Fibroblast of skin of right biceps (primary cell): ENCODE results near the gene IGF2BP1.

Experiments used
- DNase-seq: peaks from one replicate; pipeline ENCODE4 v3.0.0-alpha.2; 2013

IGF2BP1 gene

DNA sequence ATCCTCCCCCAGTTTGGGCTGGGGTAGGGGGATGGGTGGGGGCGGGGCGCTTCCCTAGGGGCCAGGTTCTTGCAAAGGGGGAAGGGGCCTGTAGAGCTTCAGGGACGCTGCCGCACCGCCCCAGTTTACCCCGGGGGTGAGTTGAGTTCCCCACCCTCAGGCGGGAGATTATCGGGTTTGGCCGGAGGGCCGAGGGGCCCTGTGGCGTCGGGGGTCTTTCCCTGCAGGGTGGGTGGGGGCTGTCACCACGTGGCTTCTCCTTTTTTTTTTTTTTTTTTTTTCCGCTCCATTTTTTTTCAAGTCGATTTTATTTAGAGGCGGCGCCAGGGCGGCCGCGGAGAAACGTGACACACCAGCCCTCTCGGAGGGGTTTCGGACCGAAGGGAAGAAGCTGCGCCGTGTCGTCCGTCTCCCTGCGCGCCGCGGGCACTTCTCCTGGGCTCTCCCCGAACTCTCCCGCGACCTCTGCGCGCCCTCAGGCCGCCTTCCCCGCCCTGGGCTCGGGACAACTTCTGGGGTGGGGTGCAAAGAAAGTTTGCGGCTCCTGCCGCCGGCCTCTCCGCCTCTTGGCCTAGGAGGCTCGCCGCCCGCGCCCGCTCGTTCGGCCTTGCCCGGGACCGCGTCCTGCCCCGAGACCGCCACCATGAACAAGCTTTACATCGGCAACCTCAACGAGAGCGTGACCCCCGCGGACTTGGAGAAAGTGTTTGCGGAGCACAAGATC is at the start of gene IGF2BP1:
Gene IGF2BP1, plus strand, starts transcription at position 283 of the 724 bp plus-strand sequence. Its CDS starts 361 bp downstream, at position 644.
- peak; percentile 85 for DNase-seq

DNA sequence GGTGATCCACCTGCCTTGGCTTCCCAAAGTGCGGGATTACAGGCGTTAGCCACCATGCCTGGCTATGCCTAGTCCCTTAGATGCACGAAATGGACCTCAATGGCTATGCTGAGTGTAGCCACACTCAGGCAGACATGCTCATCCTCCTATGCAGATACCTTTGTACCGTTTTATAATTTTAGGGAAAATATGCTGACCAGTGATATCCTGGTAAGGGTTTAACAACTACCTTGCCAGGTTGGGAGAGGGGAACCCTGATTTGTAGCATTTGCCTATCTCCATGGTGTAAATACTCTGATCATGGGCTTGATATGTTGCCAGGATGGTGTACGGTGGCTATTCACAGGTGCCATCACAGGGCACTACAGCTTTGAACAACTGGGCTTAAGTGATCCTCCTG is 45.6 kb upstream of the IGF2BP1 start:
- no peak for DNase-seq

DNA sequence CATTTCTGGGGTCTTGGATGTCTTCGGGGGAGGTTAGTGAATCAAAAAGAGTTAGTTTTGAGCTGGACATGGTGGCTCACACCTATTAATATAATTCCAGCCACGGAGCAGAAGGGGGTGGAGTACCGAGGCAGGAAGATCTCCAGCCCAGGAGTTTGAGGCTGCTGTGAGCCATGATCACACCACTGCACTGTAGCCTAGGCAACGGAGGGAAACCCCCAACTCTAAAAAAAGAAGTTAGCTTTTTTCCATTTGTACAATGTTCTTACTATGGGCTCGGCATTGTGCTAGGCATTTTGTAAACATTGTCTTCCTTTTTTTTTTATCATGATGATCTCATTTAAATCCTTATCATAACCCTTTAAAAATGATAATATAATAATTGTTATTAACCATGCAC is 44.3 kb upstream of the IGF2BP1 start:
- no peak for DNase-seq

DNA sequence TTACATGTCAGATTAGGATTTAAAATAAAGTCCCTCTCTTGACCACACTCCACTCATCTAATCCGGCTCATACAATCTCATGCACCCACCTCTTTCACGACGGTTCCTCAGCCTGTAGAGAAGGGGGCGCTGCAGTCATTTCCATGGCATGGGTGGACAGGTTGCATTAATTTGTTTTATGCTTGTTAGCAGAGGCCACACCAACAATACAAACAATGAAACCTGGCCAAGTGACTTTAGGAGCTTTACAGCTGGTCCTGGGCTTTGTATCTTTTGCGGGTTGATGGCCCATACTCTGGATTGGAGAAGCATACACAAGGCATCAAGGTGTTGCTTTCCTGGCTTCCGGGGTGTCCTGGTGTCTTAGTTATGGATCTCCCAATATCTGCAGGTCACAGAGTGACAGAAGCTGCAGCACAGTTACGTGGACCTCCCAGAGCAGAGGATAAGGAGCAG is 42.9 kb upstream of the IGF2BP1 start:
- peak; percentile 54 for DNase-seq

DNA sequence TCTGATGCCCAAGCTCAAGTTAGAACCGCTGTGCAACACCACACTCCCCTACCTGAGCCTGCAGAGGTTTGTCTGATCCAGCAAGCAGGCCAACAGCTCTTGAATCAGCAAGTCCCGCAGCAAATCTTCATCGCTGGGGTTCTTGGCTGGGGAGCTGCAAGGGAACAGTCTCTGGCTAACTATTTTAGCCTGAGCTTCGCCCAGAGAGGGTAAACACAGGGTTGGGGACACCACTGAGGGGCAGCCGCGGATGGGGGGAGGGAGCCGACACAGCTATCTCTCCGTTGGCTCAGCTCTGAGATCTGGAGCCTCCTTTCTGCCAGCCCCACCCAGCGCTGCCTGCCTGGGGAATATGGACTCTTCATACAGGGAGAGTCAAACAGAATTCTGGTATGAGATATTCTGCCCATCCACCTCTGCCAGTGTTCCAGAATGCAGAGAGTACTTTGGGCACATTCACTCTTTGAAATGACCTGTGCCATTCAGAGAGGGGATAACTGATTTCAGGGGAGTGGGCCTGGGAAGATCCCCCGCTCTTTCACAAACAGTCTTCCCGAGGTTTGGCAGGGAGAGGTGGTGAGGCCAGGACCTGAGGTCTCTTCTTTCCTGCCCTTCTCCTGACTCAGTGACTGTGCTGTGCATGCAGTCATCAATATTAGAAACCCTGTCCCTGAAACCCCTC is 36.2 kb upstream of the IGF2BP1 start:
- DNase-seq, result peak; percentile 18

DNA sequence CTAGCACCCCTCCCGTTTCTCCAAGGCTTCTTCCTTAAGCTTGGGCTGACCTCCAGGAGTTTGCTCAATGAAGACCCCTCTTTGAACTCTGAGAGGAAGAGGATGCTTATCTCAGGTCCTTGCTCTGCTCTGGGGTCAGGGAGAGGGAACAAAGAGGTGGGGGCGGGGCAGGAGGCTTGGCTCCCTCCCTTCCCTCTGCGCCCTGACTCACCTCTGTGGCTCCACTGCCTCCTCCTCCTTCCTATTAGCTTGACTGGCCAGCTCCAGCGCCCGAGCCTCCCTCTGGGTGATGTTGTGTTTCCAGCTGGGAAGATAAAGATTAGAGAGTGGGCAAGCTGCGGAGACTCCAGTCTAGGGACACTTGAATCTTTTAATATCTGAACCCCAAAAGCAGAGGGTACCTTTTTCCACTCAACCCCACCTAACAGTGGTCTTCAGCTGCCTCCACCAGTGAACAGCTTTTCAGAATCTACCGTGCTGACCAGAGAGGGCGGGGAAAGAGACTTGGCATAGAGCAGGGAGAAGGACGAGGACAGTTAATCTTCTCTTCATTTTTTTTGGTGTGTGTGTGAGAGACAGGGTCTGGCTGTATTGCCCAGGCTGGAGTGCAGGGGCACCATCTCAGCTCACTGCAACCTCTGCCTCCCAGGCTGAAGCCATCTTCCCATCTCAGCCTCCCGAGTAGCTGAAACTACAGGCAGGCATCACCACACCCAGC is 35.5 kb upstream of the IGF2BP1 start:
- peak; percentile 71 for DNase-seq

DNA sequence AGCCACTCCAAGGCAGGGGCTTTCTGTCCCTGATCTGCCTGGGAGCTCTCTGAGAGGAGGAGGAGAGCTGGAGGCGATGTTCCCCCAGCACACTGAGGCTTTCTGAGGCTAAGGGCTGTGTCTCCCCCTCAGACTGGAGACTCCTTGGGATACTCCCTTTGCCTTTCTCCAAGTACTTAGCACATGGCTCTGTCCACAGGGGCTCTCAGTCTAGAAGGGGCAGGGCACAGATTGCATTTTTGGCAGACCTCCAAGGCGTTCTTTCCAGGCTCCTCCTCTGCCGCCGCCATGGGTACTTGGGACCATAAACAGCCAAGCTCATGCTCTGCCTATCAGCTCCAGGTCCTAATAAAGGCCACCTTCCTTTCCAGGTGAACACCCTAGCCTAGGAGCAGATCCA is 27.0 kb upstream of the IGF2BP1 start:
- peak; percentile 44 for DNase-seq

DNA sequence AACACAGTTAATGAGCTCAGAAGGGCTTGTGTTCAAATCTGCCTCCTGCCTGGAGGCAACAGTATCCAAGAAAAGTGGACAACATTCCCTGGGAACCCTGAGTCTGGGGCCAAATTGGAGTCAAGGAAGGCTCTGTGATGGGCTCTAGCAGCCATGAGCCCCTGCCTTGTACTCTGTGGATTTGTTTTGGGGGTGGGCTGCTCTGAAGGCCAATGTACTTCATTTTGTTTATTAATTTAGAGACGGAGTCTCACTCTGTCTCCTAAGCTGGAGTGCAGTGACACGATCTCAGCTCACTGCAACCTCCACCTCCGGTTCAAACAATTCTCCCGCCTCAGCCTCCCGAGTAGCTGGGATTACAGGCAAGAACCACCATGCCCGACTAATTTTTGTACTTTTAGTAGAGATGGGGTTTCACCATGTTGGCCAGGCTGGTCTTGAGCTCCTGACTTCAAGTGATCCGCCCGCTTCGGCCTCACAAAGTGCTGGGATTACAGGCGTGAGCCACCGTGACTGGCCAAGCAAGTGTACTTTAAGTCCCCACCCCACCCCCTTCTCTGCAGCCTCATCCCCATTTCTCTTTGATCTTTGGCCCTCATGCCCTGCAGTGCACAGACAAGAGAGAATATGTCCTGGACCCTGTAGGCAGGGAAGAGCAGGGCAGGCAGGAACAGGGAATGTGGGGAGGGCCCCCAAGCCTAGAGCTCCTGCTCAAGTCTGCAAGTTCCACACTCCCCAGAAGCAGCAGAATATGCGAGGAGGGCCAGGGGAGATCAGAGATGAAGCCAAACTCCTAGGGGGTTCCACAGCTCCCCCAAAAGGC is 26.1 kb upstream of the IGF2BP1 start:
- DNase-seq, result no peak

DNA sequence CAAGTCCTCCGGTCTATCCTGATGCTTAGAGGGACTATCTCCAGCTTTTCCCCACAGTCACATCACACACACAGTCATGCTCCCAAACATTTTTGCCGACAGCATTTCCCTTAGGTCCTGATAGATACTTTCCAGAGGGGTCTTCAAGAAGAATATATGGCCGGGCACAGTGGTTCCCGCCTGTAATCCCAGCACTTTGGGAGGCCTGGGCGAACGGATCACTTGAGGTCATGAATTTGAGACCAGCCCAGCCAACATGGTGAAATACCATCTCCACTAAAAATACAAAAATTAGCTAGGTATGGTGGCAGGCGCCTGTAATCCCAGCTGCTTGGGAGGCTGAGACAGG is 24.5 kb upstream of the IGF2BP1 start:
- DNase-seq, result no peak

DNA sequence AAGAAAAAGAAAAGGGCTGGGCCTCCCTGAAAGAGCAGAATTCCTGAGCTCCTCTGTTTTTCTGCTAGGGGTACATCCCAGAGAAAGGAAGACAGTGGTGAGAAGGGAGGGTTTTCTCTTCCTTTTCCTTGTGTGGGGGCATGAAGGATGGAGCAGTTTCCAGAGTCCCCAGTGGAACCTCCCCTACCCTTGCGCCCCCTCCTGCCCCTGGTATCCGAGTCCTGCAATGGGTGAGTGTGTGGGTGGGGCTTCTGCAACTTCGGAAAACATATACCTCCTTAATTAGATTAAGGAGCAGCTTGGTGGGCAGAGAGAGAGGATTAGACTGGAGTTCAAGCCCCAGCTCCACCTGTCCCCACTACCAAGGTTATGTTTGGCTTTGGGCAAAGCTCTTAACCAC is 23.4 kb upstream of the IGF2BP1 start:
- DNase-seq, result peak; percentile 22

DNA sequence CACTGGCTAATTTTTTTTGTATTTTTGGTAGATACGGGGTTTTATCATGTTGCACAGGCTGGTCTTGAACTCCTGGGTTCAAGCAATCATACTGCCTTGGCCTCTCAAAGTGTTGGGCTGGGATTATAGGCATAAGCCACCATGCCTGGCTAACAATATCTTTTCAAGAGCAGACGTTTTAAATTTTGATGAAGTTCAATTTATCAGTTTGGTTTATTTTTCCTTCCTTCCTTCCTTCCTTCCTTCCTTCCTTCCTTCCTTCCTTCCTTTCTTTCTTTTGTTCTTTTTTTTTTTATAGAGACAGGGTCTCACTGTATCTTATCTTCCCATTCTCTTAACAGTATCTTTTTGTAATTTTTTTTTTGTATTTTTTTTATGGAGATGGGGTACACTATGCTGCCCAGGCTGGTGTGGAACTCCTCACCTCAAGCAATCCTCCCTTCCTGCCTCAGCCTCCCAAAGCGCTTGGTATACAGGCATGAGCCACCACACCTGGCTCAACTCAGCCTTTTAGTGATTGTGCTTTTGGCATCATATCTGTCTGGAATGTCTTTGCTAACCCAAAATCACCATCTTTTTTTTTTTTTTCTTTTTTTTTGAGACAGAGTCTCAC is 15.2 kb upstream of the IGF2BP1 start:
- DNase-seq, result no peak

DNA sequence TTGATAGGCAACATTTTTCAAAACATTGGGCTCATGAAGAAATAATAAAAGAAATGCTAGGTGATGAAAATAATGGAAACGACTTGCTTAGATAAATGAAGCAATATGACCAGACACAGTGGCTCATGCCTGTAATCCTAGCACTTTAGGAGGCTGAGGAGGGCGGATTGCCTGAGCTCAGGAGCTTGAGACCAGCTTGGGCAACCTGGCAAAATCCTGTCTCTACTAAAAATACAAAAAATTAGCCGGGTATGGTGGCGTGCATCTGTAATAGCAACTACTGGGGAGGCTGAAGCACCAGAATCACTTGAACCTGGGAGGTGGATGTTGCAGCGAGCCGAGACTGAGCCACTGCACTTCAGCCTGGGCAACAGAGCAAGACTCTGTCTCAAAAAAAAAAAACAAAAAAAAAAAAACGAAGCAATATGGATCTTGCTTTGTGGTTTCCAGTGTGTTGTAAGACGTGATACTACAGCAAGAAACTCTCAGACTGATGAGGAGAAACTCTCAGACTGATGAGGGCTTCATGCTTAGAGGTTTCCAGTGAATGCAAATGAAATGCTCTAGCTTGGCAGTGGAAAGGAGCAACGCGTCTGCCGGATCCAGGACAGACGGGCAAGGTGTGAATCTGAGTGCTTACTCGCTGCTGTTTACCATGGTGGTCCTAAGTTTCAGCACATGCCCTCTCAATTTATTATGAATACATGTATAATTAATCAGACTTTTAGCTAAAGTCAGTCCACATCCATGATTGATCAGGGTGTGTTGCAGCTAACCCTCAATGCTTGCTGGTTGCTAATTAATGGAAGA is 11.5 kb upstream of the IGF2BP1 start:
- no peak for DNase-seq

DNA sequence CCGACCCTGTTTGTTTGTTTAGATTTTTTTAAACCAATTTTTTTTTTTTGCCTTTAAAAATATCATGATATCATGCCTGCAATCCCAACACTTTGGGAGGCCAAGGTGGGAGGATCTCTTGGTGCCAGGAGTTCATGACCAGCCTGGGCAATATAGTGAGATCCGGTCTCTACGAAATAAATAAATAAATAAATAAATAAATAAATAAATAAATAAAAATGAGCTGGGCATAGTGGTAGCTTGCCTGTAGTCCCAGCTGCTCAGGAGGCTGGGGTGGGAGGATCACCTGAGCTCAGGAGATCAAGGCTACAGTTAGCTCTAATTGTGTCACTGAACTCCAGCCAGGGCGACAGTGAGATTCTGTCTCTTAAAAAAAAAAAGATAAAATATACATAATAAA is 8.1 kb upstream of the IGF2BP1 start:
- DNase-seq, result no peak

DNA sequence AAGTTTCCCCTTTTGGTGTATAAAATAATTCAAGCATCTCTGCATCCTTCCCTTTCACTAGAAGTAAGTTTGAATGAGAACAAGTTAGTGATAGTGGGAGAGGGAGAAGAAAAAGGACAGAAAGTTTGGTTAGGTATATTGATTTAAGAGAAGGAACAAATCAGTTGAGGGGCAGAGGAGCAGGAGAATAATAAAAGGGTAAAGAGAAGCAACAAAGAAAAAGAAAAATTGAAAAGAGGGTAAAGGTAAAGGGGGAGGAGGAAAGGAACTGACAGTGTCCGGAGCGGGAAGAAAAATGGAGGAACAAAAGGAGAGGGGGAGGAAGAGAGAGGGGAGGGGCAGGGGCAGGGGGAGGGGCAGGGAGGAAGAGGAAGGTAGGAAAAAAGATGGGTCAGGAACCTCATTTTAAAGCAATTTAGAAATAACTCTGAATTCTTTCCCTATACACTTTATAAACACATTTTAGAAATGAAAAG is 6.3 kb upstream of the IGF2BP1 start:
- no peak for DNase-seq

DNA sequence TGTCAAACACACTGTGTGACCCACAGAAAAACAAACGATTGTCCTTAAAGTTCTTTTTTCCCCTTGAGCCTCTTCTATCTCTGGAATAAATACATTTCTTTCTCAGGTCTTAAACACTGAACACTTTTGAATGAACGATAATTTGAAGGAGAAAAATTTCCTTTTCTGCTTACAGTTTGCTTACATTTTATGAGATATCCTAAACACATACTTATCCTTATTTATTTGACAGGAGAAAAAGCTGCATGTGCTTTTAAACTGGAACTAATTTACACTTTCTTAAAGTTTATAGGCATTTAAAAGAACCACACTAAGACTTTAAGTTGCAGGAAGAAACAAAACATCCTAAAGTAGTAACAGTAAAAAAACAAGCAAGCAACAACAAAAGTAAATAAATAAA is 4.7 kb upstream of the IGF2BP1 start:
- no peak for DNase-seq

DNA sequence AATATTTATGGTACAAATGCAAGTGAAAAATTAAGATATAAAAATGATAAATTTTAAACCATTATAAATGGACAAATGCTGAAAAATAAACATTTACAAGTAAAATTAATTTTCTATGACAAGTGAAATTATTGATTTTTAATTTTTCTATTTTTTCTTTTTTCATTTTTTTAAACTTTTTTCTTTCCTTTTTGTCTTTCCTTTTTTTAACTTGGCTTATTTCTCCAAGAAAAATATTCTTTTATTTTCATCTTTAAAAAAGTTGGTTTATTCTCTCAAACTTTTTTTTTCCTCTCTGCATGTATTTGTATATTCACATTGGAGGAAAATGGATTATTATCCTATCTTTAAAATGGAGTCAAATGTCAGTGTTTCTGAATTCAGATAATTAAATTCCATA is 3.9 kb upstream of the IGF2BP1 start:
- no peak for DNase-seq

DNA sequence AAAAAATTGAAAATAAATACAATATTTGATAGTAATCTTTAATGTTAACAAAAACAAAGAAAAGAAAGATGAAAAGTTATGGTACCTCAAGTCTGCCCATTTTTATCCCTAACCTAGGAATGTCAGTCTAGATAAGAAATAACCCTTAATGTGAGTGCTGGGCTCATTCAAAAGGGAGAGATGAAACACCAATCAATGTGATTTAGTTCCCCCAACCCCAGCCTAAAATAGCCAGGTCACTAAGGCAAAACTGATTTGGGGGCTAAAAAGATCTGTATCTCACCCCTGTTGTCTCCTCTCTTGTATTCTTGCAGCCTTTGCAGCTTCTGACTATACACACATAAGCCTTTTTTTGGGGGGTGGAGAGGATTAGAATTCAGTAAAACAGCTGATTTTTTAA is 3.2 kb upstream of the IGF2BP1 start:
- DNase-seq, result no peak

DNA sequence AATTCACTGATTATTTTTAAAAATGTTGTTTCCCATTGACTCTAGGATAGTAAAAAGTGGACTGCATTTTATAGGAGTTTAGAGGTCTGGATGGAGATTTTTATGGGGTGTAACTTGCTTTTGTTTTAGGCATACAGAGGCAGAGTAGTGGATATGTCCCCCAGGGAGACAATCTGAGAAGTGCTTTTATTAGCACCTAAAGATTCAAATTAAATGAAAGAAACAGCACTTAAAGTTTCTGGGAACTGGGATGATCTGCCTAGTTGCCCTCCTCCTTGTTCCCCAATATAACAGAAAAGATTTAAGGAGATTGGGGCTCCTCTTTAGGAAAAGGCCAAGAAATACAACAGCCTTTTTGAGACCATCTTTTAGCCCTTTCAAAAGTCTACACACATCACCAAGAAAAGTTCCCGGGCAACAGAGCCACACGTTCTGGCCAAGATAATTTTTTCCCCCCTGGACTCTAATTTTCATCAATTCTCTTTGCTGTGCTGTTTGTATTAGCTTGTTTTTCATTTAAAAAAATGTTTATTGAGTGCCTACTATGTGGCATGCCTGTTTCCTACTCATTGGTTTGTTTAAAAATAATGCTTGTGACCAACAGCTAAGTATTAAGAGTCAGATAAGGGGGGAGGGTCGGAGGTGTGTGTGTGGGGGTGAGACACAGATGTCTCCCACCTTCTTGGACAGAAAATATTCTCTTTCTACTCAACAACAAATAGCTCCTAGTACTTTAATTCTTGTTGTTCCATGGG is 2.5 kb upstream of the IGF2BP1 start:
- no peak for DNase-seq

DNA sequence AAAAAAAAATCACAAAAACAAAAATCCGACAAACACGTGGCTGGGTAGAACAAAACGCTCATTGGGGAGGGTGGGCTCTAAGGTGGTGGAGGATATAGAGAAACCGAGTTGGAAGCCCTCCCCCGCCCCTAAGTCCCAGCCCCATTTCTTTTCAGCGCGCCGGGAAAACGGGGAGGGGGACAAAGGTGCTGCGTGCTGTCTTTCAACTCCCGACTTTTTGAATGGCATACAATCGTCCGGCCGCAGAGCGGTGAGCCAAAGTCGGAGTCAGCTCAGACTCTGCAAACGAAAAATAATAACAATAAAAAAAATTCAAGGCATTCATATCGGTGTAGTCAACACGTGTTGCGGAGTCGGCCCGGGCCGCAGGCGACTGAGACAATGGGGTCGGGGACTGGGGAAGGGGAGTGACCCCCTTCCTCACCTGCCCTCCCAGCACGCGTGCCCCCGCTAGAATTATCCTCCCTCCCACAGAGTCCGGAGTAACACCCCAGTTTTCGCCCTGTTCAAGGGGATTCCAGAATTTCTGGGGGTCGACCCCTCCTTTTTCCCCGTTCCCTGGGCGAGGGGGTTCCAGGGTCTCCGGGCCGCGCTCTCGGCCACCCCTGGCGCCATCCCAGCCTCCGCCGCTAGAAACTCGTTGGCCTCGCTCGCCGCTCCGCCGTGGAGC is 1.7 kb upstream of the IGF2BP1 start:
- DNase-seq, result no peak
